Diencephalon (tissue), 1 donor: Measurements from ENCODE around the gene CPN1. TPM values are rescaled to one million over a fixed set of nuclear protein-coding genes. Genes with fewer than 3 reads are reported as not detected.

Experiments
- total RNA-seq: library from RNA; depleted of rRNA; stranded (reverse); fragments of >200 nt; gene quantifications from one replicate; pipeline ENCODE4 v1.2.3, GENCODE V29; 2014

The CPN1 gene
- not detected for total RNA-seq

DNA sequence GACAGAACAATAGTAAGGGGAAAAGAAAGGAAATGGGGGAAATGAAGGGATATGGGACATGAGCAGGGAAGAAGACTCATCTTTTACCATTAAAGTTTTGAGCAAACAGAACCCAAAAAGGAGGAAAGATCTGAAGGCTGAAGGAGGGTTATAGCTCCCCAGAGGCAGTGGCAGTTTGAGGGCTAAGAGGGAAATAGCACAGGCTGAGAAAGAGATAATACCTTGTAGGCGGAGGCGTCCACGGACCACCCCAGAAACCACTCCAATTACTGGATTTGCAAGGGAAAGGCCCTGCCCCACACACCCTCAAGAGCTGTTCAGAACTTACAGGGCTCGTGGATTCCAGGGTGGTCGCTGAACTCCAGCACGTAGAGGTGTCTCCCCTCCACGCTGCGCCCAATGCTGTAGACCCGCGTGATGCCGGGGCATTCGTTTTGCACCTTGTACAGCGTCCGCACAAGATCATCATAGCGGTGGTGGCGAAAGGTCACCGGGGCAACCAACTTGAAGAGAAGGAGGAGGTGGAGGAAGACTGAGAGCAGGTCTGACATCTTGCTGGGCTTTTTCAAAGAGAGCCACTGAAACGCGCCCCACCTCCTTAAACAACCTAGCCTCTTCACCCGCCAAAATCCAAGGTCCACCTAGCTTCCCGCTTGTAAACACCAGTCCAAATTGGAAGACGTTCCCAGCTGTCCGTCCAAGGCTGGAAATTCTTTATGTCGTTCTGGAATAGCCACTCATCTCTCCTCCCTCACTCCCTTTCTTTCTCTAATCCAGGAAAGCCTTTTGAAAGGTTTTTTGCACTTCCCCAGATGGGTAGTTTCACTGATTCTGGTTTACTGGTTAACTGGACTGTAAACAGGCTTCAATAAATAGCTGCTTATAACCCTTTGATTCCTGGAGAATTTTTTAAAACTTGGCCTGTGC lies at the start of gene CPN1:
TSS of gene CPN1 (minus strand) at position 795 of the 927 bp plus-strand sequence. CDS start at position 551, 244 bp downstream.

DNA sequence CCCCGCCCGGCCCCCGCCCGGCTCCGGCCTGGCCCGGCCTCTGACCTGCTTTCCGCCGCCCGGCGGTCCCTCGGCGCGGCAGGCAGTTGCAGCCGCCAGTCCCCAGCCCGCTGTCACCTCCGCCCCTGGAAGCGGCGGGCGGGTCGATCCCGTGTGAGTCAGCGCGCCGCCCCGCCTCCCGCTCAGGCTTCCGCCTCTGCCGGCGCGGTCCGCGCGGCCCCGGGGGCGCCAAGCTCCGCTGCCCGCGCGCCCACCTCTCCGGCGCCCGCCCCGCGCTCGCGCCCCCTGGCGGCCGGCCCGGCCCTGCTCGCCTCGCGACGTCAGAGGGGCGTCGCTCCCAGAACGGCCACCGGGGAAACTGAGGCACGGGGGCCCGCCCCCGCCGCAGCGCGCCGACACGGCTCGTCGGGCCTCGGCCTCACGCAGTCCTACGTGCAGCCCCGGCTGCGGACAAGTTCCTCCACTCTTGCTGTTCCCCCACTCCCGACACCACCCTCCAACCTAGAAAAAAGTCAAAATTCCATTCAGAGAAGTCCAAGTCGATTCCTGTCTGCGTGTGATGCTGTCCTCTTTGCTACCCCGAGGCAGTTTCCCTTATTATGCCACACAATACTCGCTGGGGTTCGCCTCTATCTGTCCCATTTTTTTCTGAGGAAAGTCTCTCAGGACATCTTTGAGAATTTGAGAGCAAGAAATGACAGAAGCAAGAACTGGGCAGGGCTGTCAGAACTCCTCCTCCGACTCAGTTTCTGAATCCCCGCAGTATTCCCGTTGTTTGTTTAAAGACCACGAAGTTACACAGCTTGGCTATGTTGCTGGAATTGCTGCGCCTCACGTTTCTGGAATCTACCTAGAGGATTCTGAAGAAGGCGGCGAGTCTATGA lies 71.6 kb downstream of the CPN1 start, which contains the start of gene DNMBP:
TSS of gene DNMBP (minus strand) at position 155 of the 884 bp plus-strand sequence. CDS start 37,823 bp downstream, outside the sequence.

Other genes with a start within 250 kb of the CPN1 start
- 6.2 TPM for gene DNMBP, start 71.9 kb downstream of the CPN1 start, total RNA-seq
- gene ERLIN1, start 104.2 kb upstream of the CPN1 start, total RNA-seq = 15.0 TPM
- gene CHUK, start 147.7 kb upstream of the CPN1 start, total RNA-seq = 22.6 TPM
- 27.2 TPM for gene CWF19L1, start 185.8 kb upstream of the CPN1 start, total RNA-seq
- gene BLOC1S2, start 204.8 kb upstream of the CPN1 start, total RNA-seq = 75.4 TPM
- gene PKD2L1, start 248.4 kb upstream of the CPN1 start, total RNA-seq = 0.46 TPM